ENCODE results near the gene EGLN1.

EGLN1 gene

DNA sequence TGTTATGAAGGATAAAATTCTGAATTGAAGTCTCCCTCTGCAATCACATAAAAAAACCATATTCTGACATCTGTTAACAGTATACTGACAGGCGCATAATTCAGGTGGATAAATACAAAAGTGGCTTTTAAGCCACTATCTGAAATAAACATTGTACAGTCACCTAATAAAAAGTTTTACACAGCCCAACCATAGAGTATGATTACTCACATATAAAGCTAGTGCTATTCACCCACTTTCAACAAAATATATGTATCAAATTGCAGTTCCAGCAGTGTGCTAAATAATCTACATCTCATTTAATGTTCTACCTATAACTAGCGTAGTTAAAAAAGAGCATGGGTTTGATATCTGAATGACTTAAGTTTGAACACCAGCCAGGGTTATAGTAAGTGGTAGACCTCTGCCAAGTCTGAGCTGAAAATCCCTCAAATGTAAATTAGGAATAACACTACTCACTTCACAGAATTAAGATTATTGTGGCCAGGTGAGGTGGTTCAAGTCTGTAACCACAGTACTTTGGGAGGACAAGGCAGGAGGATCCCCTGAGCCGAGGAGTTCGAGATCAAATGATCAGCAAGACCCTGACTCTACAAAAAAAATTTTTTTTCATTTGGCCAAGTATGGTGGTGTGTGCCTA, 3.9 kb downstream of the EGLN1 start (continued):
- TF ChIP-seq ZNF580 (tag by site-specific recombination; IDR thresholded peaks at IDR 0.05): peak; percentile 98
- TF ChIP-seq ZNF2 (tag by site-specific recombination; IDR thresholded peaks at IDR 0.05): 0 out of 2 replicates have a peak, but pooled peaks have one; percentile 35
- 0 out of 2 replicates have a peak, but pooled peaks have one; percentile 11 for TF ChIP-seq ZNF341 (tag by site-specific recombination; IDR thresholded peaks at IDR 0.05; ENCODE audit: low read depth)
- TF ChIP-seq ZNF140 (tag by site-specific recombination; IDR thresholded peaks at IDR 0.05): no peak
- TF ChIP-seq KLF9 (tag by site-specific recombination; IDR thresholded peaks at IDR 0.05; ENCODE audit: low read depth): no peak
- TF ChIP-seq PRDM4 (tag by site-specific recombination; IDR thresholded peaks at IDR 0.05): peak; percentile 73; the same call in 1 of the 2 replicates
- TF ChIP-seq, protein P1, sequence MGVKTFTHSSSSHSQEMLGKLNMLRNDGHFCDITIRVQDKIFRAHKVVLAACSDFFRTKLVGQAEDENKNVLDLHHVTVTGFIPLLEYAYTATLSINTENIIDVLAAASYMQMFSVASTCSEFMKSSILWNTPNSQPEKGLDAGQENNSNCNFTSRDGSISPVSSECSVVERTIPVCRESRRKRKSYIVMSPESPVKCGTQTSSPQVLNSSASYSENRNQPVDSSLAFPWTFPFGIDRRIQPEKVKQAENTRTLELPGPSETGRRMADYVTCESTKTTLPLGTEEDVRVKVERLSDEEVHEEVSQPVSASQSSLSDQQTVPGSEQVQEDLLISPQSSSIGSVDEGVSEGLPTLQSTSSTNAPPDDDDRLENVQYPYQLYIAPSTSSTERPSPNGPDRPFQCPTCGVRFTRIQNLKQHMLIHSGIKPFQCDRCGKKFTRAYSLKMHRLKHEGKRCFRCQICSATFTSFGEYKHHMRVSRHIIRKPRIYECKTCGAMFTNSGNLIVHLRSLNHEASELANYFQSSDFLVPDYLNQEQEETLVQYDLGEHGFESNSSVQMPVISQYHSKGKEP (tag by site-specific recombination; IDR thresholded peaks at IDR 0.05): peak; percentile 89
- TF ChIP-seq GLI4 (tag by site-specific recombination; IDR thresholded peaks at IDR 0.05): no peak
- peak; percentile 84 for TF ChIP-seq OSR2 (tag by site-specific recombination; IDR thresholded peaks at IDR 0.05)
- no peak for TF ChIP-seq ZNF155 (tag by site-specific recombination; IDR thresholded peaks at IDR 0.05)
- peak; percentile 54; the same call in 1 of the 2 replicates for TF ChIP-seq ZNF184 (tag by site-specific recombination; IDR thresholded peaks at IDR 0.05)
- no peak for TF ChIP-seq ZNF223 (tag by site-specific recombination; IDR thresholded peaks at IDR 0.05)
- no peak for TF ChIP-seq ZNF311 (tag by site-specific recombination; IDR thresholded peaks at IDR 0.05; ENCODE audit: borderline replicate concordance)
- TF ChIP-seq ZNF426 (tag by site-specific recombination; IDR thresholded peaks at IDR 0.05): no peak
- peak; percentile 96 for TF ChIP-seq SP7 (tag by site-specific recombination; IDR thresholded peaks at IDR 0.05)
- TF ChIP-seq, protein P2, sequence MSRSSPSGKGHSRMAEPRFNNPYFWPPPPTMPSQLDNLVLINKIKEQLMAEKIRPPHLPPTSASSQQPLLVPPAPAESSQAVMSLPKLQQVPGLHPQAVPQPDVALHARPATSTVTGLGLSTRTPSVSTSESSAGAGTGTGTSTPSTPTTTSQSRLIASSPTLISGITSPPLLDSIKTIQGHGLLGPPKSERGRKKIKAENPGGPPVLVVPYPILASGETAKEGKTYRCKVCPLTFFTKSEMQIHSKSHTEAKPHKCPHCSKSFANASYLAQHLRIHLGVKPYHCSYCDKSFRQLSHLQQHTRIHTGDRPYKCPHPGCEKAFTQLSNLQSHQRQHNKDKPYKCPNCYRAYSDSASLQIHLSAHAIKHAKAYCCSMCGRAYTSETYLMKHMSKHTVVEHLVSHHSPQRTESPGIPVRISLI (tag by site-specific recombination; IDR thresholded peaks at IDR 0.05): peak; percentile 75; the same call in 1 of the 2 replicates
- TF ChIP-seq BCL11B (tag by site-specific recombination; IDR thresholded peaks at IDR 0.05; ENCODE audit: low read depth): peak; percentile 83; the same call in 1 of the 2 replicates
- TF ChIP-seq, protein P3, sequence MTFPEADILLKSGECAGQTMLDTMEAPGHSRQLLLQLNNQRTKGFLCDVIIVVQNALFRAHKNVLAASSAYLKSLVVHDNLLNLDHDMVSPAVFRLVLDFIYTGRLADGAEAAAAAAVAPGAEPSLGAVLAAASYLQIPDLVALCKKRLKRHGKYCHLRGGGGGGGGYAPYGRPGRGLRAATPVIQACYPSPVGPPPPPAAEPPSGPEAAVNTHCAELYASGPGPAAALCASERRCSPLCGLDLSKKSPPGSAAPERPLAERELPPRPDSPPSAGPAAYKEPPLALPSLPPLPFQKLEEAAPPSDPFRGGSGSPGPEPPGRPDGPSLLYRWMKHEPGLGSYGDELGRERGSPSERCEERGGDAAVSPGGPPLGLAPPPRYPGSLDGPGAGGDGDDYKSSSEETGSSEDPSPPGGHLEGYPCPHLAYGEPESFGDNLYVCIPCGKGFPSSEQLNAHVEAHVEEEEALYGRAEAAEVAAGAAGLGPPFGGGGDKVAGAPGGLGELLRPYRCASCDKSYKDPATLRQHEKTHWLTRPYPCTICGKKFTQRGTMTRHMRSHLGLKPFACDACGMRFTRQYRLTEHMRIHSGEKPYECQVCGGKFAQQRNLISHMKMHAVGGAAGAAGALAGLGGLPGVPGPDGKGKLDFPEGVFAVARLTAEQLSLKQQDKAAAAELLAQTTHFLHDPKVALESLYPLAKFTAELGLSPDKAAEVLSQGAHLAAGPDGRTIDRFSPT (tag by site-specific recombination; IDR thresholded peaks at IDR 0.05): peak; percentile 71
- no peak for TF ChIP-seq ZNF354C (tag by site-specific recombination; IDR thresholded peaks at IDR 0.05; ENCODE audit: borderline replicate concordance, low read depth)
- TF ChIP-seq ZNF747 (tag by site-specific recombination; IDR thresholded peaks at IDR 0.05): no peak
- TF ChIP-seq ATF2 (tag by site-specific recombination; IDR thresholded peaks at IDR 0.05; ENCODE audit: low read depth): no peak
- TF ChIP-seq ZNF561 (tag by site-specific recombination; IDR thresholded peaks at IDR 0.05; ENCODE audit: borderline replicate concordance): 0 out of 2 replicates have a peak, but pooled peaks have one; percentile 54
- TF ChIP-seq ZNF423 (tag by site-specific recombination; IDR thresholded peaks at IDR 0.05): peak; percentile 68; the same call in 1 of the 2 replicates
- no peak for TF ChIP-seq SCRT2 (tag by site-specific recombination; IDR thresholded peaks at IDR 0.05)
- TF ChIP-seq ZNF626 (tag by site-specific recombination; IDR thresholded peaks at IDR 0.05): no peak; the same call in 1 of the 2 replicates
- TF ChIP-seq WT1 (tag by site-specific recombination; IDR thresholded peaks at IDR 0.05): 0 out of 2 replicates have a peak, but pooled peaks have one; percentile 17
- TF ChIP-seq TSHZ1 (tag by site-specific recombination; IDR thresholded peaks at IDR 0.05; ENCODE audit: borderline replicate concordance): peak; percentile 87
